ENCODE data around the gene OGDH.

Gene OGDH

GRCh38 chr7:44618045-44618444 lies 11.6 kb downstream of the OGDH start:
- DNase-seq (ENCODE audit: low spot score): no peak
- no peak for FAIRE-seq

- FAIRE-seq (no peak), DNase-seq (ENCODE audit: low spot score) (no peak)
Observed at GRCh38 chr7:44618753-44619152, 12.3 kb downstream of the OGDH start.

- no peak for DNase-seq (ENCODE audit: low spot score)
- no peak for FAIRE-seq
Observed at GRCh38 chr7:44621034-44621749, 14.8 kb downstream of the OGDH start.

- FAIRE-seq (no peak), DNase-seq (ENCODE audit: low spot score) (no peak)
Observed at GRCh38 chr7:44621750-44622103, 15.3 kb downstream of the OGDH start.

GRCh38 chr7:44622342-44623151 lies 16.1 kb downstream of the OGDH start:
- no peak for FAIRE-seq

GRCh38 chr7:44624318-44624717 lies 17.9 kb downstream of the OGDH start:
- FAIRE-seq: no peak

More at GRCh38 chr7:44622342-44623151, 16.1 kb downstream of the OGDH start:
- DNase-seq (ENCODE audit: low spot score): no peak

GRCh38 chr7:44625526-44626471 lies 19.4 kb downstream of the OGDH start:
- FAIRE-seq: no peak

More at GRCh38 chr7:44624318-44624717, 17.9 kb downstream of the OGDH start:
- no peak for DNase-seq (ENCODE audit: low spot score)

GRCh38 chr7:44626620-44627019 lies 20.2 kb downstream of the OGDH start:
- FAIRE-seq (no peak), DNase-seq (ENCODE audit: low spot score) (no peak)

More at GRCh38 chr7:44625526-44626471, 19.4 kb downstream of the OGDH start:
- DNase-seq (ENCODE audit: low spot score): no peak

- no peak for DNase-seq (ENCODE audit: low spot score)
- no peak for FAIRE-seq
Observed at GRCh38 chr7:44629829-44630522, 23.5 kb downstream of the OGDH start.

- no peak for DNase-seq (ENCODE audit: low spot score)
- no peak for FAIRE-seq
Observed at GRCh38 chr7:44630792-44631457, 24.5 kb downstream of the OGDH start.

- FAIRE-seq: no peak
- no peak for DNase-seq (ENCODE audit: low spot score)
Observed at GRCh38 chr7:44631458-44632115, 25.2 kb downstream of the OGDH start.

GRCh38 chr7:44632196-44632595 lies 25.8 kb downstream of the OGDH start:
- FAIRE-seq (no peak), DNase-seq (ENCODE audit: low spot score) (no peak)

- DNase-seq (ENCODE audit: low spot score) (peak; percentile 39), FAIRE-seq (no peak)
Observed at GRCh38 chr7:44633254-44634186, 27.1 kb downstream of the OGDH start.

GRCh38 chr7:44634187-44634838 lies 27.9 kb downstream of the OGDH start:
- DNase-seq (ENCODE audit: low spot score) (no peak), FAIRE-seq (no peak)

- DNase-seq (ENCODE audit: low spot score) (no peak), FAIRE-seq (no peak)
Observed at GRCh38 chr7:44634839-44635591, 28.6 kb downstream of the OGDH start.

- no peak for FAIRE-seq
Observed at GRCh38 chr7:44636041-44636584, 29.7 kb downstream of the OGDH start.

GRCh38 chr7:44636926-44637325 lies 30.5 kb downstream of the OGDH start:
- FAIRE-seq: no peak
- no peak for DNase-seq (ENCODE audit: low spot score)

More at GRCh38 chr7:44636041-44636584, 29.7 kb downstream of the OGDH start:
- no peak for DNase-seq (ENCODE audit: low spot score)
